HUES64 (cell line): Measurements from ENCODE around the gene RNF20.
"Not testable (repeated sequence)": the region's sequence is repeated elsewhere in the genome, so short reads cannot be mapped to it uniquely, and the experiment has no call there.

Experiments used
- H3K27ac ChIP-seq: 2 replicates; pipeline ENCODE4 v1.7.0; 2013; ENCODE audit warnings: low read depth, low read length, inconsistent platforms
- H3K27me3 ChIP-seq: 2 replicates; pipeline ENCODE4 v1.6.1; 2013; ENCODE audit warnings: mild to moderate bottlenecking, low read length; ENCODE audit not compliant: insufficient read depth
- H3K36me3 ChIP-seq: 2 replicates; pipeline ENCODE4 v1.6.1; 2013; ENCODE audit warnings: mild to moderate bottlenecking, low read length; ENCODE audit not compliant: insufficient read depth
- H3K4me1 ChIP-seq: 2 replicates; pipeline ENCODE4 v1.6.1; 2013; ENCODE audit warnings: mild to moderate bottlenecking, low read length, moderate library complexity; ENCODE audit not compliant: insufficient read depth
- H3K4me3 ChIP-seq: 2 replicates; pipeline ENCODE4 v1.5.1; 2013; ENCODE audit warnings: mild to moderate bottlenecking, low read length, moderate library complexity
- H3K9ac ChIP-seq: 2 replicates; pipeline ENCODE4 v1.6.1; 2013; ENCODE audit warnings: mild to moderate bottlenecking, low read depth, low read length
- H3K9me3 ChIP-seq: 2 replicates; pipeline ENCODE4 v1.6.1; 2013; ENCODE audit warnings: low read depth, low read length; ENCODE audit not compliant: insufficient read depth
- WGBS: fragments of 150-250, 120-280 bp; methylation state at CpG from one replicate; pipeline ENCODE4 v1.1.7; 2013; ENCODE audit warnings: missing lambda C conversion rate; 5-methylcytosine and 5-hydroxymethylcytosine counted together

The RNF20 gene

DNA sequence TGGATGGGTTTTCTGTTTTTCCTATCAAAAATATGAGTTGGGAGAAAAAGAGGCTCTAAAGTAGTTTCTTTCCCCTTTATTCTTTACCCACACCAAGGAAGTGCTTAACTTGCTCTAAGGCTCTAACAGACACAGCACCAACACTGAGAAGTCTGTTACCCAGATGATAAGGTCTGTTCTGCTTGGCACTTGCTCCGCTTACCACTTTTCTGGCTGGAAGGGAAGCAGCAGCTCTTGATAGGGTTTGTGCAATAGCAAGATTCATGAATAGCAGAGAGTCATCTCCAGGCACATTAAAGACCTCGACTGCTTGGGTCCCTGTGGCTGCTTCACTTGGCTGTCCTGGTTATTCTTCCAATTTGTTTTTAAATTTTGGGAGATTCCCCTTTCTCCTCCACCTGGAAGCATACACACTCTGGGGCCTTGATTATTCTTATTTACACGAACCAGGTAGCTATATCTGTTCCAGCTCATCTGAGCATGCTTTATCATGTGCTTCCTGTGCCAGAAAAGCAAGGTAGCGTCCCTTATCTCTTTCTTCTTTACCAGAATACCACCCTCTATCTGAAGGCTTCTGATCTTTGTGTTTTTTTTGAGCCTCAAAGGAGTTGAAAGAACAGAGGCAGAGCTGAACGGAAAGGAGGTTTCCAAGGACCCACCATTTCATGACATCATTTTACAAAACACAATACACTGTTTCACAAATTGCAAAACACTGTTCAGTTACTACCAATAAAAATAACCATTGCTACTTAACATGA, 36.3 kb downstream of the RNF20 start:
- Histone ChIP-seq H3K36me3 (peaks cover 35% of the 10 kb centered on the region), H3K27me3 (no peaks in the 10 kb centered on the region), H3K4me3 (no peak overlapping the region), H3K27ac (no peak overlapping the region), H3K9me3 (no peaks in the 10 kb centered on the region), H3K9ac (no peak overlapping the region), H3K4me1 (peaks cover 20% of the 10 kb centered on the region)
- 87% methylated on average over 5 of the region's 5 CpGs for WGBS

DNA sequence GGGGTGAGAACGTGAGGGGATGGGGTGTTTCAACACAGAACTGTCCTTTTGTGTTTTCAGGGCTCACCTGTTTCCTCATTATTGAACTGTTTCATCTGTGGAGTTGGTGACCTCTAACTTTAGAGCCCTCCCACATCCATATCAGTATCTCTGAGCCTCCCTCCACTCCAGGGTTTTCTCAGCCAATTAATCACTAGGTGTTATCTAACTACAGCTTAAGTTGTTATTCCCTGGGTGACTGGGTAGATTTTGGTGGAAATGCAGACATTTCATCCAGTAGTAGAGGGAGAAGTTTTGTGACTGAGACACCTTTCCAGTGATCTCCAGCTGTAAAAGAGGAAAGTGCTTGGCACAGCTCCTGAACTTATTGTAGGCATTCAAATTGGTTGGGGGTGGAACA, 37.5 kb downstream of the RNF20 start:
- peaks cover 20% of the 10 kb centered on the region for H3K4me1 ChIP-seq
- no peaks in the 10 kb centered on the region for H3K27me3 ChIP-seq
- H3K36me3 ChIP-seq, result peaks cover 23% of the 10 kb centered on the region
- no peak overlapping the region for H3K4me3 ChIP-seq
- 94% methylated on average over 1 of the region's 1 CpG for WGBS
- no peaks in the 10 kb centered on the region for H3K9me3 ChIP-seq
- no peak overlapping the region for H3K9ac ChIP-seq
- H3K27ac ChIP-seq, result no peak overlapping the region

GRCh38 chr9:101572316-101572715, 38.7 kb downstream of the RNF20 start:
- Histone ChIP-seq H3K9ac (no peak overlapping the region), H3K36me3 (peaks cover 12% of the 10 kb centered on the region; the same call in 1 of the 2 replicates), H3K27me3 (no peaks in the 10 kb centered on the region), H3K27ac (no peak overlapping the region), H3K9me3 (no peaks in the 10 kb centered on the region), H3K4me1 (peaks cover 20% of the 10 kb centered on the region), H3K4me3 (no peak overlapping the region)
- WGBS, result 55% methylated on average over 1 of the region's 2 CpGs

- H3K4me3 ChIP-seq, result no peak overlapping the region
- H3K9ac ChIP-seq, result no peak overlapping the region
- peaks cover 4% of the 10 kb centered on the region; the same call in 1 of the 2 replicates for H3K36me3 ChIP-seq
- H3K9me3 ChIP-seq, result no peaks in the 10 kb centered on the region
- no peaks in the 10 kb centered on the region for H3K27me3 ChIP-seq
- peaks cover 24% of the 10 kb centered on the region for H3K4me1 ChIP-seq
- no peak overlapping the region for H3K27ac ChIP-seq
Observed at GRCh38 chr9:101574731-101575333, 41.2 kb downstream of the RNF20 start.

- Histone ChIP-seq H3K4me3 (no peak overlapping the region), H3K27ac (no peak overlapping the region), H3K9me3 (no peaks in the 10 kb centered on the region), H3K9ac (no peak overlapping the region), H3K4me1 (peaks cover 19% of the 10 kb centered on the region), H3K27me3 (no peaks in the 10 kb centered on the region), H3K36me3 (no peaks in the 10 kb centered on the region)
- WGBS, result 83% methylated on average over 3 of the region's 3 CpGs
Observed at GRCh38 chr9:101578378-101578777, 44.7 kb downstream of the RNF20 start.

GRCh38 chr9:101579711-101580545, 46.3 kb downstream of the RNF20 start:
- Histone ChIP-seq H3K27ac (no peak overlapping the region), H3K4me1 (peaks cover 21% of the 10 kb centered on the region), H3K27me3 (no peaks in the 10 kb centered on the region), H3K9ac (no peak overlapping the region), H3K36me3 (no peaks in the 10 kb centered on the region), H3K4me3 (no peak overlapping the region), H3K9me3 (no peaks in the 10 kb centered on the region)
- 91% methylated on average over 6 of the region's 6 CpGs for WGBS

DNA sequence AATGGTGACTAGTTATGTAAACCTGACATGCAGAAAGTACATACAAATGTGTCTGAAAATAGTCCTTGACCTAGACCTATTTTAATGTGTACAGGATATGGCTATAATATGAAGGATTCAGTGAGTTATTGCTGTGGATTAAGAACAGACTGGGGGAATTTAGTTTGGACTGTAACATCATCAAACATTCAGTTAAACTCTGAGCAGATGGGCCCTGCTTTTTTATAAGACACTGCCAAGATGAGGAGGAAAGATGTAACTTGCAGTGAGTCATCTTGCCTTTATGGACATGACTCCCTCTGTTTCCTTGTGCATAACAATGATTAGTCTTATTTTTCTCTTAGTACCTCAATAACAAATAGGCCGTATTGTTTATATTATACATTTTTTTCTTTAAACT, 48.9 kb downstream of the RNF20 start:
- no CpG with 5 or more reads among the region's 1 CpG for WGBS
- Histone ChIP-seq H3K9ac (no peak overlapping the region), H3K27ac (no peak overlapping the region), H3K4me3 (no peak overlapping the region), H3K36me3 (no peaks in the 10 kb centered on the region), H3K9me3 (no peaks in the 10 kb centered on the region), H3K27me3 (no peaks in the 10 kb centered on the region), H3K4me1 (peaks cover 21% of the 10 kb centered on the region)

GRCh38 chr9:101585740-101586139, 52.1 kb downstream of the RNF20 start:
- Histone ChIP-seq H3K4me3 (no peak overlapping the region), H3K27me3 (no peaks in the 10 kb centered on the region), H3K4me1 (peaks cover 17% of the 10 kb centered on the region), H3K9ac (no peak overlapping the region), H3K9me3 (no peaks in the 10 kb centered on the region), H3K27ac (no peak overlapping the region), H3K36me3 (no peaks in the 10 kb centered on the region)
- WGBS, result 85% methylated on average over 3 of the region's 3 CpGs

DNA sequence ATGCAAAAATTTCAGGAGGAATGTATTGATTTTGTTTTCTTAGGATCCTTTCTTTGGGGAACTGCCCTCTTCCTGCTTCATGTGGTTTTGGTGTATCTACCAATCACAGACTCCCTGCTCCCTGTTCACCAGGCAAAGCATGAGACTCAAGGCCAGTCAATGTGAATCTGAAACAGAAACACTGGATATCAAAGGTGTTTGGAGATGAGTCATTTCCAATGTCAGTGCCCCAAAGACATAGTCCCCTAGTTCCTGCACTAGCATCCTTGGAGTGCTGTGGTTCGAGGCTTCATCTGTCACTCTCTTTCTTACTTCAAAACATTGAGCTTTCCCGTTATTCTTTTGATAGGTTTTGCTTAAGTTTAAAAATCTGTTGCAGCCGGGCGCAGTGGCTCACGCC, 53.0 kb downstream of the RNF20 start:
- H3K9ac ChIP-seq, result no peak overlapping the region
- no peak overlapping the region for H3K27ac ChIP-seq
- H3K4me1 ChIP-seq, result peaks cover 17% of the 10 kb centered on the region
- H3K4me3 ChIP-seq, result no peak overlapping the region
- no peaks in the 10 kb centered on the region for H3K36me3 ChIP-seq
- H3K27me3 ChIP-seq, result no peaks in the 10 kb centered on the region
- WGBS, result 90% methylated on average over 5 of the region's 5 CpGs
- no peaks in the 10 kb centered on the region for H3K9me3 ChIP-seq

DNA sequence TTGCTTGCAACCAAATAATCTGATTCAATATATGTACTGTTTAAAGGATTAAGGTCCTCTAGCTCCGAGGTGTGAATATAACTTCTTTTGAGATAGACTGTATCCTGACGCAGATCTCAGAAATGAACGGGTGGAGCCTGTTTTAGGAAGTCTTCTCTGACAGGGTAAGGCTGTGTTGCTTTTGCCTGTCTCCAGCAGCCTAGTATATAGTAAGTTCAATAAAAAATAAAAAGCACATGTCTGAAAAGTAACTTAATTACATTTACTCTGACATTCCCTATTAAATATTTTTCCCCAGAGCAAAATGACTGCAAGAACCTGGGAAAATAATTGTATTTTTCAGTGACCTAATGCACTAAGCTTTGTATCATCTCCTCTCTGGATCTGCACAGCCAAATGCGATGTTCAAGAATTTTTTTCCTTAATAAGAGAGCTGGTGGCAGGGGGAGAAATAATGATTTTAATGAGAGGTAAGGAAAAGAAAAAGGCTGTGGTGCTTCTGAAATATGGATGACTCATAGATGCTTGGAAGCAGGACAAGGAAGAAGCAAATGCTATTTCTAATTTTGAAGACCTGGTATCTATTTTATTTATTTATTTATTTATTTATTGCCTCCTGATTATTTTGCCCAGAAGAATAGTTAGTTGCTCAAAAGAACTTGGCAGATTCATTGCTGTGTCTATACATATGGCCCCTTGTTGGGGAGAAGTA, 53.8 kb downstream of the RNF20 start:
- 93% methylated on average over 4 of the region's 4 CpGs for WGBS
- Histone ChIP-seq H3K27me3 (no peaks in the 10 kb centered on the region), H3K9me3 (no peaks in the 10 kb centered on the region), H3K36me3 (no peaks in the 10 kb centered on the region), H3K4me1 (peaks cover 11% of the 10 kb centered on the region), H3K4me3 (no peak overlapping the region), H3K9ac (no peak overlapping the region), H3K27ac (no peak overlapping the region)

DNA sequence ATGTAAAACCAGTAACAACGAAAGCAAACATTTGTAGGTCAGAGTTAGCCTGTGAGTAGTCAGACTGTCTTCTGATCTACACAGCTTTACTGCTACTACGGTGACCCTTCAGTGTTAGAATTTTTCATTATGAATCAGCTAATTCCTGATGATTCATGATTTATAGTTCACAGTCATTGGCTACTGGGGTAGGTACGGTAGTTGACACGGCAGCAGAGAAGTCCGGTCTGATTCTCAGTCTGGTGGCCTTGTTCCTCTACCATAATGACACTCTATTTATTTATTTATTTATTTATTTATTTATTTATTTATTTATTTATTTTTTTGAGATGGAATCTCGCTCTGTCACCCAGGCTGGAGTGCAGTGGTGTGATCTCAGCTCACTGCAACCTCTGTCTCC, 56.4 kb downstream of the RNF20 start:
- not testable (repeated sequence) for H3K9ac ChIP-seq, H3K27me3 ChIP-seq, H3K4me1 ChIP-seq, H3K9me3 ChIP-seq, H3K4me3 ChIP-seq, H3K36me3 ChIP-seq, H3K27ac ChIP-seq
- over 99% methylated on average over 6 of the region's 6 CpGs for WGBS
